Activated T-helper 17 cell treated with anti-CD3 and anti-CD28 coated beads, Interleukin-2, amount 50 U/mL, for 72 hours (primary cell): ENCODE results near the gene COL5A1. TPM values are rescaled to one million over a fixed set of nuclear protein-coding genes. Genes with fewer than 3 reads are reported as not detected.
A peak's percentile ranks its signal among the peaks of the same experiment; 100 is the strongest.

Experiments used
- ATAC-seq: fragments of 150-1000 bp; cut with Tn5 transposase; replicated peaks from 2 replicates; pipeline ENCODE4 v1.10.0; 2021; ENCODE audit warnings: mild to moderate bottlenecking, moderate library complexity
- H3K27ac Mint-ChIP-seq: one replicate; pipeline ENCODE4 v1.8.0; 2022; ENCODE audit warnings: mixed read lengths
- H3K27me3 Mint-ChIP-seq: one replicate; pipeline ENCODE4 v1.8.0; 2022; ENCODE audit warnings: mixed read lengths
- H3K36me3 Mint-ChIP-seq: one replicate; pipeline ENCODE4 v1.8.0; 2022; ENCODE audit warnings: low read depth, mild to moderate bottlenecking, mixed read lengths
- H3K4me1 Mint-ChIP-seq: one replicate; pipeline ENCODE4 v1.8.0; 2022; ENCODE audit warnings: mixed read lengths
- H3K4me3 Mint-ChIP-seq: one replicate; pipeline ENCODE4 v1.8.0; 2022; ENCODE audit warnings: mild to moderate bottlenecking, mixed read lengths
- H3K9me3 Mint-ChIP-seq: one replicate; pipeline ENCODE4 v1.8.0; 2022; ENCODE audit warnings: mixed read lengths
- total RNA-seq, 2 donors: library from RNA; stranded (reverse); gene quantifications; one replicate each; pipeline ENCODE4 v1.2.3, GENCODE V29; 2022

COL5A1 gene
- 1 to 10 TPM in 1 of 2 donors, under 1 TPM in 1; 0.50 to 1.3 TPM for total RNA-seq

DNA sequence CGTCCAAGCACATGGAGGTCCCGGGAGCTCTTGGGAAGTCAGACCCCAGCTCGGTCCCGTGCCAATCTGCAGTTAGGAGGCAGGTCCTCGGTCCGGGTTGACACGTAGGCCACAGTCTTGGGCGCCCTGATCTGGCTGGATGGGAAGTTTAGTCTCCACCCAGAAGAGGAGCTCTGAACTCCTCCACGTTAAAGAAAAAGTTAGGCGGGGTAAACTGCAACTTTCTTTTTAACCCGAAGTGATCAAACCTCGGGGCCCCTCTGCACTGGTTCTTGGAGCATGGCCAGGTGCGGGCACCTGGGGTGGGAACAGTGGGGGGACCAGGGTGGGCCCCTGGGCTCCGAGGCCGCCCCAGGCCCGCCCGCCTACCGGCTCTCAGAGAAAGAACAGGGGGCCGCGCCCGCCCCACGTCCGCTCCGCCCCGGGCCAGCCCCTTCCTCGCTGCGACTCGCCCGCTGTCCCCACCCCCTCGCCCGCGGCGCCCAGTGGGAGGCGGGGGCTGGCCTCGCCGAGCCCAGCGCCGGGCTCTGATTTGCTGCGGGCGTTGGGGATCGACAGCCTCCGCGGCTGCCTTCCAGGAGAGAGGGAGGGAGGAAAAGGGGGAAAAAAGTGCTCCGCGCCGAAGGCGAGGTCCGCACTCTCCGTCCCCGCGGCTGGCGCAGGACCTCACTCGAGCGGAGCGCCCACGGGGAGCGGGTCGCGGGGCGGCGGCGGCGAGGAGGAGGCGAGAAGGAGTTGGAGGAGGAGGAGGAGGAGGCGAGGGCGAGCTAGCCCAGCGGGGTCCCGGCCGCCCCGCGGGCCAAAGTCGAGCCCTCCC lies at the start of gene COL5A1:
Gene COL5A1, plus strand, starts transcription at position 631 of the 817 bp plus-strand sequence. CDS start 385 bp downstream, outside the sequence.
- Mint-ChIP-seq H3K36me3 (no peaks in the 10 kb centered on the region), H3K27ac (no peak within 1 kb of the TSS), H3K4me1 (no peaks in the 10 kb centered on the region), H3K27me3 (peaks cover 5% of the 10 kb centered on the region), H3K9me3 (no peaks in the 10 kb centered on the region), H3K4me3 (peak within 1 kb of the TSS; percentile 36)
- peak; percentile 87 for ATAC-seq

DNA sequence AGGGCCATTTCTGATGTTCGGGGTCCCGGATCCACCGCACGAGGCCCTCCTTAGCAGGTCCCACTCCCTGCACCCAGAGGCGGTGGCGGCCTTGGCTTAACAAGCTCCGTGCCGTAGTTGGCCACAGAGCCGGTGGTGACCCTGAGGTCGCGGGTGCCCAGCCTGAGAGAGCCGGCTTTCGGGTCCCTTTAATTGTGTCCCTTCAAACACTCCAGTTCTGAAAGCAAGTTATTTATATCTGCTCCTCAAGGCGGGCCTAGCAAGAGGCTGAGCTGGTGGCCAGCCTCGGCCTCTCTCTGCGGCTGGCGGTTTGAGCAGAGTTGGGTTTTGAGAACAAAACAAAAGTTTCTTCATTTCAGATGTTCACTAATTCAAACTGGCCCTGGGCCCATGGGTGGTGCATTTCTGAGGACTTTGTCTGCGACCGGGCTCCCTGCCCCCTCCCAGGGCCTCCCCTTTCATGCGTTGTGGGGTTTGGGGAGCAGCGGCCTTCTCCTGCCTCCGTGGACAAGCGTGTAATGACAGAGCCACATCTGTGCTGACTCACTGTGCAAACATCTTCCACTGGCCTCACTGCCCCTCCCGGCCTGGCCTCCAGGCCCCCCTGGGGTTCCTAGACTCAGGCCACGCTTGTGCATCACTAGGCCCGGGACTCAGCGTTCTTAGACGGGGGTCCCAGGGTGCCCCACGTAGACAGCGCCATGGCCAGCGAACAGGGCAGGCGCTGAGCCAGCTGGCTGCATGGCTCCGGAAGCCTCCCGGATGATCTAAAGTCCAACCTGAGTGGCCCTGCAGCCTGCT lies 49.4 kb upstream of the COL5A1 start:
- no peak for ATAC-seq
- Mint-ChIP-seq H3K27me3 (peaks cover 8% of the 10 kb centered on the region), H3K36me3 (no peaks in the 10 kb centered on the region), H3K4me1 (no peaks in the 10 kb centered on the region), H3K4me3 (no peak overlapping the region), H3K9me3 (no peaks in the 10 kb centered on the region), H3K27ac (no peak overlapping the region)

DNA sequence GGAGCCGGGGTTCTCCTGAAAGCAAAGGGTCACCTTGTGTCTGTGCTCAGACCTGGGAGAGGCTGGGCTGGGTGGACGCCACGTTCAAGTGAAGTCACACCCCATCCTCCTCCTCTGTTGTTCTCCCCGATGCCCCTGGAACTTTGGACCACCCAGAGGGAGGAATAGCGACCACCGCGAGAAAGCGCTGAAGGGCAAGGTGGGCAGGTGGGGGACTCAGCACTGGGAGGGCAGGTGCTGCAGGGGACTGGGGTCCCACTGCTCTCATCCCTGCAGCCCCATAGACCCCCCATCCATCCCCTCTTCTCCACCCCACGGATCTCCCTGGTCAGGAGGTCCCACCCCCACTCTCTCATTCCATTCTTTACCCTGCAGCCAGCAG lies 48.8 kb upstream of the COL5A1 start:
- Mint-ChIP-seq H3K27ac (no peak overlapping the region), H3K27me3 (peaks cover 8% of the 10 kb centered on the region), H3K4me3 (no peak overlapping the region), H3K4me1 (no peaks in the 10 kb centered on the region), H3K9me3 (no peaks in the 10 kb centered on the region), H3K36me3 (no peaks in the 10 kb centered on the region)
- ATAC-seq: no peak

DNA sequence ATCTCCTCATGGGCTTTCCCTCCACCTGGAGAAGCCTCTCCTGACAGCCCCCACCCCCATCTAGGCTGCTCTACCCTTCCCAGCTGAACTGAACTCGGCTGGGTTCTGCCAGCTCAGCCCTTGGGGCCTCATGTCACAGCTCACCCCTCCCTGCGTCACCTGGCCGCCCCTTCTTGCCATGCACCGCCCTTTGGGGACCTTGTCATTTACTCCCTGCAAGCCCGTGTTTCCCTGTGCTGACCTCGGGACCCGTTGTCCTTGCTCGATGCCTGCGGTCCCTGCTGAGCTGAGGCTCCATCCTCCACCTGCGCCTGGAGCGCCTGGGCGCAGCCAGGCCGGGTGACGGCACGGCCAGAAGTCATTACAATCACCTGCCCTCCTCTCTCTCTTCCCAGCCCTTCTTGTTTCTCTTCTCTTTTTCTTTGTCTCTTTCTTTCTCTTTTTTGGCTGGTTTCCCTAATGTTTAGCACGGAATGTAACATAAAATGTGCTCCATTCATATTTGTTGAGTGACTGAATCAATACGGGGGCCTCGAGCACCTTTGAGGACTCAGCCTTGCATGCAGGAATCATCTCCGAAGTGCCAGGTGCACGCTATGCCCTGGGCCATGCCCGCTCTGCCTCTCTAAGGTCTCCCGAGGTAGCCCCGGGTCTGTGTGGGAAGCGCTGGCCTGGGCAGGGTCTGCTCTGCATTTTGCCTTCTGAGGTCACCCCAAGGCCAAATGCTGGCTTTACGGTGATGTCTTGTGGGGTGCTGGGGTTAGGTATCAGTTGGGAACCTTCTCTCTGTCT lies 48.1 kb upstream of the COL5A1 start:
- Mint-ChIP-seq H3K4me3 (no peak overlapping the region), H3K27me3 (peaks cover 8% of the 10 kb centered on the region), H3K27ac (no peak overlapping the region), H3K9me3 (no peaks in the 10 kb centered on the region), H3K4me1 (no peaks in the 10 kb centered on the region), H3K36me3 (no peaks in the 10 kb centered on the region)
- no peak for ATAC-seq

DNA sequence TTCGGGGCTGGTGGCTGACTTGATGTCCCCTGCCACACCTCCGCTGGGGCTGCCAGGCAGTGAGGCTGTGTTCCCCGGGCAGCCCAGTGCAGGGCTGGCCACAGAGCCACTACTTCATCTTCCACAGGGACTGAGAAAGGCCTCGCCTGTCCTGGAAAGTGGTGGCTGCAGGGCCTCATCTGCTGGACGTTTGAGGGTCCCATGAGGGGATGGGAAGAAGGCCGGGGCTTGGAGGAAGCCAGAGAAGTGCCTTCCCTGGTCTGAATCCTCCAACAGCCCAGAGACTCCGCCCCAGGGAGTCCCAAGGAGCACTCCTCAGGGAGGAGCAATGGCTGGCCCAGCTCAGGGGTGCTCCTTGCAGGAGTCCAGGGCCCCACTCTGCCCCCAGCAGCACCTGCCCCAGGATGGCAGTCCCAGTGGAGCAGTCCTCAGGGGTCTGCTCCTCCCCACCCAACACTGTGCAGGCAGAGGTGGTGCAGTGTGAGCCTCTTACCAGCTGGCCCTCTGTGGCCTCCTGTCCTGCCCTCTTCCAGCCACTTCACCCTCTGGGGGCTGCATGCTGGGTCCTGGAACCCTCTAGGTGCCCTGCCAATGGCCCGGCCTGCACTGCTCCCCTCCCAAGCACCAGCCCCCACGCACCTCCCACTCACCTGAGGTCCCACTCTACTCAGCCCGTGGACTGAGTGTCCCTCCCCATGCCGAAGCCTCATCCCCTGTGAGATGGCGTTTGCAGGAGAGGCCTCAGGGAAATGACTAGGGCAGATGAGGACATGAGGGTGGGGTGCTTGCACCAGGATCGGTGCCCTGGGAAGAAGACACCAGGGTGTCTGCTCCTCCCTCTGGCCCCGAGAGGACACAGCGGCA lies 47.3 kb upstream of the COL5A1 start:
- no peaks in the 10 kb centered on the region for H3K36me3 Mint-ChIP-seq
- ATAC-seq: no peak
- H3K27ac Mint-ChIP-seq: no peak overlapping the region

DNA sequence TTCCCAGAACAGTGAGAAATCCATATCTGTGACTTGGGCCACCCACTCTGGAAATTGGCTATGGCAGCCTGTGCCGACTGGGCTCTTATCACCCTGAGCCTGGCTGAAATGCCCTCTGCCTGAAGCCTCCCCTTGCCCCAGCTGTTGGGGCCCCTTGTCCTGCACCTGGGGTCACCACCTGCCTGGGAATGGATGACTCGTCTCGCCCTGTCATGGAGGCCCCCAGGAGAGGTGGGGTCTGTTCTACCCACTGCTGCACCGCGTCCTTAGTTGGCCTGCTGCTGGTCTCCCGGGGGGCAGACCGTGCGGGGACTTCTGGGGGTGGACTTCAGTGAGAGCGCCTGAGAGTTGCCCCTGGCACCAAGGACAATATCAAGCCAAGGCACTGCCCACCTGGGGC lies 46.6 kb upstream of the COL5A1 start:
- no peaks in the 10 kb centered on the region for H3K4me1 Mint-ChIP-seq
- H3K36me3 Mint-ChIP-seq: no peaks in the 10 kb centered on the region
- ATAC-seq: no peak
- H3K27me3 Mint-ChIP-seq: peaks cover 8% of the 10 kb centered on the region
- no peak overlapping the region for H3K4me3 Mint-ChIP-seq
- H3K9me3 Mint-ChIP-seq: no peaks in the 10 kb centered on the region
- H3K27ac Mint-ChIP-seq: no peak overlapping the region

More for the DNA sequence above, 47.3 kb upstream of the COL5A1 start:
- H3K4me1 Mint-ChIP-seq: no peaks in the 10 kb centered on the region
- no peak overlapping the region for H3K4me3 Mint-ChIP-seq
- H3K9me3 Mint-ChIP-seq: no peaks in the 10 kb centered on the region
- peaks cover 8% of the 10 kb centered on the region for H3K27me3 Mint-ChIP-seq

DNA sequence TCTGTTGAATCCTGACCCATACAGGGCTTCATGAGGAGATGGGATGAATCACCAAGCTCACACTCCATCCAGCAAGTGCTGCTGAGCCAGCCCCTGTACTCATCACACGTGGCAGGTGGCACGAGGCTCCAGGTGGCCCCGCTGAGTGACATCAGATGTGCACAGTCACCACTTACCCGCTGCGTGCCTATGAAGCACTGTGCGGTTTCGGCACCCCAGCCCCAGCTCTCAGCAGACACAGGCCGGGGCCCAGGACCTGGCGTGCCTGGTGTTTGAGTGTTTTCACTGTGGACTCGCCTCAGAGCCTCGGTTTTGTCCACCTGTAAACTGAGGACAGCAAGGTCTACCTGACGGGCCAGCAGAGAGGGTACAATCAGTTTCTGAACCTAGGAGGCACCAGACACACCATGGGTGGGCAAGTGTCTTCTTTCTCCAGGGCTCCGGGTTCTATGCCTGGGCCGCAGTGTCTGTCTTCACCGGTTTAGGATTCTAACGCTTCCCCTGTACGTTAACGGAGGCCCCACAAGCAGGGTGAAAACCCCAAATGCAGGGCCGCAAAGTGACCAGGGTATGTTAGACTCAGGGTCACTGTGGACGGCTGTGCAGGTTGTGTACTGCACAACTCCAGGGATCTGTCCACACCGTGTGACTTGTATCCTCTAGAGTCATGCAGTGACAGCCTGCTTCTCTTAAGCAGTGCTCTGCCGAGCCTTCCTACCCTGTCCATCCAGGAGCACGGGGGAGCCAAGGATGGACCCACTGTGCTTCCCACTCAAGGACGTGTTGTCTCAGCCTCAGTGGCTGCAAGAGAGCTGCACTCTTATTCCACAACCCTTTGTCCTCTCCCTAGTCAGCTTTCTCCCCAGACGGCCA lies 44.3 kb upstream of the COL5A1 start:
- no peak for ATAC-seq
- H3K4me1 Mint-ChIP-seq: no peaks in the 10 kb centered on the region
- H3K9me3 Mint-ChIP-seq: no peaks in the 10 kb centered on the region
- H3K36me3 Mint-ChIP-seq: no peaks in the 10 kb centered on the region
- H3K27me3 Mint-ChIP-seq: peaks cover 5% of the 10 kb centered on the region
- H3K4me3 Mint-ChIP-seq: no peak overlapping the region
- no peak overlapping the region for H3K27ac Mint-ChIP-seq

DNA sequence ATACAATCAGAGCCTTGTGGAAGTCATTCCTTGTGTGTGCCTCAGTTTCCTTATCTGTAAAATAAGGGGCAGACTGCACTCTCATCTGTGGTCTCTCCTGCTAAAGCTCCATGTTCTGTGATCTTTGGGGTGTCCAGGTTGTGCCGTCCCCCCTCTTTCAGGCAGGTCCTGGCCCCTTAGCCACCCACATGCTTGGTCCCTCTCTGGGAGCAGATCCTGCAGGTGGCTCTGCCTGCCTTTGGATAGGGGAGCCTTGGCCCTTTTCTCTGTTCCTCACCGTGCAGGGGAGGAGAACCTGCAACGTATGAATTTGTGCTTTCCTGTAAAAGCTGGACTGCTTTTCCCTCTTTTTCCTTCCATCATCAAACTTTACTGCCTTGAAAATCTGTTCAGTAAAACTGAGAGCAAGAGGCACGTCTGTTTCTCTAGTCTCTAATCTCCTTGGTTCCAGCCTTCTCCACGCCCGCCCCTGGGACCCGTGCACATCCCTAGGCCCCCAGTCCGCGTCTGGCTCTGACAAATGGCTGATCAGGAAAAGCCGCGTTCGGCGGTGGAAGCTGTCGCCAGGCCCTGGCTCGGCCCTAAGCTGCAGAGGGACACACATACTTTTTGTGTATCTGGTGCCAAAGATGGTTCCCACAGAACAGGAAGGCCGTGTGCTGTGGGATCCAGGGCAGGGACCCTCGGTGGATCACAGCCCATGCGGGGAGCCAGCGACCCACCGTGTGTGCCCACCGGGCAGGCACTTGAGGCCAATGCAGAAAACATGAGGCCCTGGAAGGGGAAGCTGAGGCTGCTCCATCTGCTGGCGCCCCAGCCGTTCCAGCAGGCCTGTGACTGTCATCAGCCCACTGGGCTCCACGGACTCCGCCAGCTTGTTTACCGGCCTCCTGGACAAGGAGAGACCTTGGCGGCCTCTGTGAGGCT lies 43.4 kb upstream of the COL5A1 start:
- no peak for ATAC-seq
- Mint-ChIP-seq H3K4me1 (no peaks in the 10 kb centered on the region), H3K9me3 (no peaks in the 10 kb centered on the region), H3K4me3 (no peak overlapping the region), H3K36me3 (no peaks in the 10 kb centered on the region), H3K27ac (no peak overlapping the region), H3K27me3 (peaks cover 5% of the 10 kb centered on the region)

DNA sequence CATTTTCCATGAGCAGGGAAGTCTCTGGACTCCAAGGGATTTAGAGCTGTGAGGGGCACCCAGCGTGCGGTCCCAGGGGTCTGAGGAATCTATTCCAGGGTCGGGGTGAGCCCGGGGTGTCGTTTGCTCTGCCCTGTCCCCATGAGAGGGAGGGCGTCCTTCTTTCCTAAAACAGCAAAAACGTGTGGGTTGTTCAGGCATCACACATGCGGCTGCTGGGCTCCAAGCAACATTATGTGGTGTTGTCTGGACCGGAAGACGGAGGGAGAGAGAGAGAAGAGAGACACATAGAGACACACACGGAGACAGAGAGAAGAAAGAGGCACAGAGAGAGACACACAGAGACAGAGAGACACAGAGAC lies 42.7 kb upstream of the COL5A1 start:
- no peaks in the 10 kb centered on the region for H3K36me3 Mint-ChIP-seq
- H3K27ac Mint-ChIP-seq: no peak overlapping the region
- no peaks in the 10 kb centered on the region for H3K9me3 Mint-ChIP-seq
- no peaks in the 10 kb centered on the region for H3K27me3 Mint-ChIP-seq
- no peaks in the 10 kb centered on the region for H3K4me1 Mint-ChIP-seq
- H3K4me3 Mint-ChIP-seq: no peak overlapping the region
- ATAC-seq: no peak

DNA sequence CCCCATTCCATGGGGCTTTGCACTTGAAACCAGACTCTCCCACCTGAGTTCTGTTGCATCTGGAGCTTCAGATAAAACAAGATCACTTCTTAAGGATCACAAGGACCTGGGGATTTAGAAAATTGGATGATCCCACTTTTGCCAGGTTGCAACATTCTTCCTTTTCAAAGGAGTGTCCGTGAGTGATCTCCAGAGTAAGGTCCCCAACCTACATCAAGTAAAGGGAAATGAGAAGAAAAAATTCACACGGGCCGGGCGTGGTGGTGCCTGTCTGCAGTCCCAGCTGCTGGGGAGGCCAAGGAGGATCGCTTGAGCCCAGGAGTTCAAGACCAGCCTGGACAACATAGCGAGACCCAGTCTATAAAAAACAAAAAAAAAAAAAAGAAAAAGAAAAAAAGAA lies 41.2 kb upstream of the COL5A1 start:
- Mint-ChIP-seq H3K36me3 (no peaks in the 10 kb centered on the region), H3K27me3 (no peaks in the 10 kb centered on the region), H3K4me3 (no peak overlapping the region), H3K9me3 (no peaks in the 10 kb centered on the region), H3K4me1 (no peaks in the 10 kb centered on the region), H3K27ac (no peak overlapping the region)
- ATAC-seq: no peak

DNA sequence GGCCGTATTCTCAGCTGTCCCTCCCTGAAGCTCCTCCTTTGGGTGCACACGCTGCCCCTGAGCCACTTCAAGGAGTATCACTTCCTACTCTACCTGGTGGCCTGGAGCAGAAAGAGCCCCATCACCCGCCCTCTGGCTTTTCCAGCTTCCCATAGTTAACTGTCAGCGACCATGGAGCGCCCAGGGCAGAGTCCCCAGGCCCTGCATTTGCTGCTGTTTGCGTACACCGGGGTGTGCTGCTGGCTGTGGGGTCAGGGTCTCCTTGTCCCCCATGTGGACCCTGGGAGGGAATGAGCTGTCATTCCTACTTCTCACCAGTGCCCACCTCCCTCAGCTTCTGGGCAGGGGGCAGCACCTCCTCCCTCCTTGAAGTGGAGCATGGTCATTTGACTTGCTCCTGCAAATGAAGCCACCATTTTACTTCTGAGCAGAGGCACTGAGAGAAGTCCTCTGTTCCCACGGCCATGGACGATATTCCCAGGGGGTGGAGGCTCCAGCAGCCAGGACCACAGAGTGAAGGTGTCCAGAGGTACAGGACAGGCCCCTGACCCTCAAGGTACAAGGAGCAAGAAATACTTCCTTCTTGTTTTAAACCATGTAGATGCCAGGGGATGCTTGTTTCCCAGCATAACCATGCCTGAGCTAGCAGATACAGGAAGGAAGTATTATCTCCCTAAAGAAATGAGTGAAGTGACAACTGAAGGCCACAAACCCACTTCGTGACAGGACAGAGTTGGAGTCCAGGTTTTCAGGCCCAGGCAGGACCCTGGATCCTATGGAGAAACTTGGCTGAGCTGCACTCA lies 40.6 kb upstream of the COL5A1 start:
- Mint-ChIP-seq H3K4me3 (no peak overlapping the region), H3K36me3 (no peaks in the 10 kb centered on the region), H3K27ac (no peak overlapping the region), H3K9me3 (no peaks in the 10 kb centered on the region), H3K4me1 (no peaks in the 10 kb centered on the region), H3K27me3 (peaks cover under 1% of the 10 kb centered on the region)
- no peak for ATAC-seq

DNA sequence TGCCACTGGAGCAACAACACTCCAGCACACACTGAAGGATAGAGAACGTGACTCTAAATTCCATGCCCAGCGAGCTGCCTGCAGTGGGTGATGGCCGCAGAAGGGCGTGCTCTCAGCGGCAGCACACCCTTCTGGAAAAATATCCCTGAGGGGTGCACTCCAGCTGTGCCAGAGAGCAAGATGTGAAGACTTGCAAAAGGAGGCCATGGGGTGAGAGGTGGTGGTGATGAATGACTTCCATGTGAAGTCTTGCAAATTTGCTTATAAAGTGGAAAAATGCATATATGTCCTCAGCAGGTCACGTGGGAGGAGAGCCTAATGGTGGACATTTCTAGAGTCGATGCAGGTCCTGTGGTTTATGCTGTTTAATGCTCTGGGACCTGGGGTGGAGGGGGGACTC lies 39.8 kb upstream of the COL5A1 start:
- Mint-ChIP-seq H3K4me1 (no peaks in the 10 kb centered on the region), H3K4me3 (no peak overlapping the region), H3K9me3 (no peaks in the 10 kb centered on the region), H3K27me3 (peaks cover 4% of the 10 kb centered on the region), H3K27ac (no peak overlapping the region), H3K36me3 (no peaks in the 10 kb centered on the region)
- no peak for ATAC-seq
